KMS-11 (cell line): ENCODE data around the gene PTPRK.

Experiments
- H2AFZ ChIP-seq: fragments of 200-600 bp; sonication (generic); 2 replicates; pipeline ENCODE4 v1.6.1; 2016; ENCODE audit warnings: antibody characterized with exemption, mixed run types, low read depth
- H3K27ac ChIP-seq: fragments of 200-600 bp; sonication (generic); 2 replicates; pipeline ENCODE4 v1.6.1; 2016; ENCODE audit warnings: mild to moderate bottlenecking, mixed run types
- H3K27me3 ChIP-seq: fragments of 200-600 bp; sonication (generic); 2 replicates; pipeline ENCODE4 v1.6.1; 2017; ENCODE audit warnings: mild to moderate bottlenecking, low read depth, mixed run types, moderate library complexity; ENCODE audit not compliant: insufficient read depth
- H3K36me3 ChIP-seq: fragments of 200-600 bp; sonication (generic); 2 replicates; pipeline ENCODE4 v1.6.1; 2017; ENCODE audit warnings: mild to moderate bottlenecking, mixed run types; ENCODE audit not compliant: insufficient read depth
- H3K4me1 ChIP-seq: fragments of 200-600 bp; sonication (generic); 2 replicates; pipeline ENCODE4 v1.6.1; 2016; ENCODE audit warnings: mild to moderate bottlenecking, low read depth, mixed run types; ENCODE audit not compliant: poor library complexity, severe bottlenecking
- H3K4me2 ChIP-seq: fragments of 200-600 bp; sonication (generic); 2 replicates; pipeline ENCODE4 v1.7.0; 2016; ENCODE audit warnings: mild to moderate bottlenecking, mixed run types
- H3K4me3 ChIP-seq: fragments of 200-600 bp; sonication (generic); IDR thresholded peaks from 2 replicates; pipeline ENCODE4 v1.6.1; 2017; ENCODE audit warnings: low read depth, low read length, mixed read lengths; ENCODE audit not compliant: insufficient read depth
- H3K79me2 ChIP-seq: fragments of 200-600 bp; sonication (generic); 2 replicates; pipeline ENCODE4 v1.6.1; 2016; ENCODE audit warnings: low read depth, mixed run types; ENCODE audit not compliant: insufficient read depth
- H3K9ac ChIP-seq: fragments of 200-600 bp; sonication (generic); 2 replicates; pipeline ENCODE4 v1.6.1; 2016; ENCODE audit warnings: mild to moderate bottlenecking, mixed run types
- H4K20me1 ChIP-seq: fragments of 200-600 bp; sonication (generic); 2 replicates; pipeline ENCODE4 v1.6.1; 2016; ENCODE audit warnings: mild to moderate bottlenecking, mixed run types; ENCODE audit not compliant: insufficient read depth
- TF ChIP-seq, protein P1 (sequence below): fragments of 200-600 bp; sonication (generic); conservative IDR thresholded peaks from 2 replicates; pipeline ENCODE4 v1.6.1; 2017; ENCODE audit warnings: low read depth, mild to moderate bottlenecking, antibody characterized with exemption, low read length, moderate library complexity, mixed read lengths

Gene PTPRK

DNA sequence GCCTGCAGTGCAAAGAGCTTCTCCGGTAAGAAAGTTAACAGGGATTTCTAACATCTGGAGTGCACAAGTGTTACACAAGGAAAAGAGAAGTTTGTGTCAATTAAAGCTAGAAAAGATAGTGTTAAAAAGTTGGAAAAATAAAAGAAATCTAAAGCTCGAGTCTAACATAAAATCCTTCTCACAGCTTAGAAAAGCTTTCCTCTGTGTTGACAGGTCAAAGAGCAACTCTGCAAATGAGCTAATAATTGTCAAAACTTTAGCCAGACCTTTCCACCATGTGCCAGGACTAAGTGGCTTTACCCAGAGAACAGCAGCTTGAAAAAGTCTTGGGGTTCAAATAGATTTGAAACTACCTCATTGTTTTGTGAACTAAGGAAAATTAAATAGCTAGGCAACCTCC lies 14.8 kb downstream of the PTPRK start:
- Histone ChIP-seq H3K4me2 (no peak overlapping the region), H3K27me3 (no peaks in the 10 kb centered on the region), H3K27ac (no peak overlapping the region), H3K36me3 (no peaks in the 10 kb centered on the region), H2AFZ (no peak overlapping the region), H4K20me1 (no peaks in the 10 kb centered on the region), H3K9ac (no peak overlapping the region), H3K79me2 (peaks cover 45% of the 10 kb centered on the region), H3K4me1 (peaks cover 58% of the 10 kb centered on the region), H3K4me3 (no peak overlapping the region)
- TF ChIP-seq, protein P1, sequence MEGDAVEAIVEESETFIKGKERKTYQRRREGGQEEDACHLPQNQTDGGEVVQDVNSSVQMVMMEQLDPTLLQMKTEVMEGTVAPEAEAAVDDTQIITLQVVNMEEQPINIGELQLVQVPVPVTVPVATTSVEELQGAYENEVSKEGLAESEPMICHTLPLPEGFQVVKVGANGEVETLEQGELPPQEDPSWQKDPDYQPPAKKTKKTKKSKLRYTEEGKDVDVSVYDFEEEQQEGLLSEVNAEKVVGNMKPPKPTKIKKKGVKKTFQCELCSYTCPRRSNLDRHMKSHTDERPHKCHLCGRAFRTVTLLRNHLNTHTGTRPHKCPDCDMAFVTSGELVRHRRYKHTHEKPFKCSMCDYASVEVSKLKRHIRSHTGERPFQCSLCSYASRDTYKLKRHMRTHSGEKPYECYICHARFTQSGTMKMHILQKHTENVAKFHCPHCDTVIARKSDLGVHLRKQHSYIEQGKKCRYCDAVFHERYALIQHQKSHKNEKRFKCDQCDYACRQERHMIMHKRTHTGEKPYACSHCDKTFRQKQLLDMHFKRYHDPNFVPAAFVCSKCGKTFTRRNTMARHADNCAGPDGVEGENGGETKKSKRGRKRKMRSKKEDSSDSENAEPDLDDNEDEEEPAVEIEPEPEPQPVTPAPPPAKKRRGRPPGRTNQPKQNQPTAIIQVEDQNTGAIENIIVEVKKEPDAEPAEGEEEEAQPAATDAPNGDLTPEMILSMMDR = no peak

DNA sequence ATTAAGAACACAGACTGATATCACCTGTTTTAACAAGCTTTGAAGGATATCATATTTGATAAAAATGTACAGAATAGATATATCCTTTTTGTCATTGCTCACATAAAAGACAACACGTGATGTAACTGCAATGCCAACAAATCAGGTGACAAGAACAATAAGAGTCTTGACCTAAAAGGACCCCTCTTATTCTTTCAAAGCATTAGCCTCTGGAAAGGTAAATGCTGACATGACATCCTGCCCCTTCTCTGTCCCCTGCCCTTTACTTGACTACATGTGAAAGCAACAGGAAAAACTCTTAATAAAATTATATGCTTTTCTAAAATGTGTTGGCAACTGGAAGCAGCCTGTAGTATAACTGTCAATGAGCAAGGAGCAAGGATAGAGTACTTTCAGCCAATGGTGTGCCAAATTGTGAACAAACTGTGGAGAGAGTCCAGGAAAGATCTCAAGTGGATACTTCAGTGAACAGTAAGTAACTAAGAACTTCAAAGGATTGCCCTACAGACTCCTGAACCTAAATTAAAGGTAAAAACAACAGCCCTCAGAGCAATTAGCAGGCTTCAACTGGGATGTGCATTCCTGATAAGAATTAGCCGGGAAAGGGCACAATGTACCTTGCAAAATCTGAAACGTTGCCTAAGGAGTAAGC lies 16.3 kb downstream of the PTPRK start:
- H3K79me2 ChIP-seq = peaks cover 43% of the 10 kb centered on the region
- H3K27ac ChIP-seq = no peak overlapping the region
- H3K4me2 ChIP-seq = no peak overlapping the region
- H3K4me1 ChIP-seq = peaks cover 59% of the 10 kb centered on the region
- TF ChIP-seq, protein P1 = no peak
- no peaks in the 10 kb centered on the region for H3K27me3 ChIP-seq
- no peak overlapping the region for H3K9ac ChIP-seq
- H2AFZ ChIP-seq = no peak overlapping the region
- H4K20me1 ChIP-seq = no peaks in the 10 kb centered on the region
- H3K36me3 ChIP-seq = no peaks in the 10 kb centered on the region
- H3K4me3 ChIP-seq = no peak overlapping the region

DNA sequence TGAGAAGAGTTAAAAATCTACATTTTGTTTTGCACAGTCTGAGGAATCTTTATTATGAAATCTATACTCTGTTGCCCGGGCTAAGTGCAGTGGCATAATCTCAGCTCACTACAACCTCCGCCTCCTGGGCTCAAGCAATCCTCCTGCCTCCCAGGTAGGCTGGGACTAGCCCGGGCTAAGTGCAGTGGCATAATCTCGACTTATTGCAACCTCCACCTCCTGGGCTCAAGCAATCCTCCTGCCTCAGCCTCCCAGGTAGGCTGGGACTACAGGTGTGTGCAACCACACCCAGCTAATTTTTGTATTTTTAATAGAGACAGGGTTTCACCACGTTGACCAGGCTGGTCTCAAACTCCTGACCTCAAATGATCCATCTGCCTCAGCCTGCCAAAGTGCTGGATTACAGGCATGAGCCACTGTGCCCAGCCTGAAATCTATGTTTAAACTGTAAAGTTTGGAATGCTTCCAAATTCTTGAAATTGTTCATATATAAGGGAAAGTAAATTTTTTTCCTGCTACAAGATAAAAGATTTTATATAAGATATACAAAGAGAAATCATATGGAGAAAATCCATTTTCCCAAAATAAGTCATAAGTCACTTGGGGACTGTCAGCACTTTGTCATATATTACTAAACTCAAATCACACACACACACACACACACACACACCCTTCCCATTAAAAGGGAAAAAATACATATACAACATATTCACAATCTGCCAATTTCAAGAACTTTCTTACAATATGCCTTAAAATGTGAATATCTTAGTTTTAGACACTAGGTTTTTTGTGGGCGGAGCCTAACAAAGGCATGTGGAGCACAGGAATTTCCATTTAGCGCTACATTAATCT lies 19.4 kb downstream of the PTPRK start:
- H3K4me2 ChIP-seq = peak overlapping the region; percentile 29; the same call in 1 of the 2 replicates
- H3K9ac ChIP-seq = no peak overlapping the region
- H3K4me1 ChIP-seq = peaks cover 59% of the 10 kb centered on the region
- H3K27ac ChIP-seq = no peak overlapping the region
- no peaks in the 10 kb centered on the region for H4K20me1 ChIP-seq
- no peak overlapping the region for H2AFZ ChIP-seq
- TF ChIP-seq, protein P1 = no peak
- H3K4me3 ChIP-seq = no peak overlapping the region
- no peaks in the 10 kb centered on the region for H3K27me3 ChIP-seq
- H3K36me3 ChIP-seq = no peaks in the 10 kb centered on the region
- H3K79me2 ChIP-seq = peaks cover 32% of the 10 kb centered on the region; the same call in 1 of the 2 replicates

DNA sequence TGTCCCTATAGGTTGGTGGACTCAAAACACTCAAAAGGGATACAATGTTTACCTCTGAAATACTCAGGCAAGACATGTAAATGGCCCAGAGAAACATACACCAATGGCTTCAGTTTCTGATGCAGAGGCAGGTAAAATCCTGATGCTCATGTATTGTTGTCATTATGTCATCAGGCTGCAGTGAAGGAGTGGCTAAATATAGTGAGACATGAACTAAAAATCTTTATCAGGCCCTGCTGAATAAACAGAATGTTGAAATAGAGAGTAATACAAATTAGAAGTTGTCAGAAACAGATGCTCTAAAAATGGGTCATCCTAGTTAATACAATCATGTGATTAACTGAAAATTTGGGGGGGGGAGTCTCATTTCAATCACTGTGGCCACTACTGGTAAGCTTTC lies 20.4 kb downstream of the PTPRK start:
- Histone ChIP-seq H3K4me3 (no peak overlapping the region), H3K4me1 (peaks cover 62% of the 10 kb centered on the region), H3K9ac (no peak overlapping the region), H3K27me3 (no peaks in the 10 kb centered on the region), H3K27ac (no peak overlapping the region), H3K4me2 (no peak overlapping the region), H3K79me2 (peaks cover 27% of the 10 kb centered on the region; the same call in 1 of the 2 replicates), H2AFZ (no peak overlapping the region), H3K36me3 (no peaks in the 10 kb centered on the region), H4K20me1 (no peaks in the 10 kb centered on the region)
- TF ChIP-seq, protein P1 = no peak
